Ammon's horn (tissue), 1 donor: ENCODE data around the gene WFDC10B.
"Not testable (repeated sequence)": the region's sequence is repeated elsewhere in the genome, so short reads cannot be mapped to it uniquely, and the experiment has no call there.

Experiments
- DNase-seq: peaks from one replicate; pipeline ENCODE4 v3.0.0-alpha.2; 2016; ENCODE audit warnings: low spot score

The WFDC10B gene

GRCh38 chr20:45647441-45648050, 57.3 kb downstream of the WFDC10B start:
- no peak for DNase-seq

- no peak for DNase-seq
These were observed 57.9 kb downstream of the WFDC10B start for GRCh38 chr20:45646875-45647274.

- DNase-seq: not testable (repeated sequence)
These were observed 59.0 kb downstream of the WFDC10B start for GRCh38 chr20:45645869-45646268.

GRCh38 chr20:45641076-45641475, 63.7 kb downstream of the WFDC10B start:
- not testable (repeated sequence) for DNase-seq

- DNase-seq: no peak
These were observed 65.1 kb downstream of the WFDC10B start for GRCh38 chr20:45639687-45640086.

- no peak for DNase-seq
These were observed 68.3 kb downstream of the WFDC10B start for GRCh38 chr20:45636513-45636912.
